ENCODE measurements around the gene APOD. TPM values are rescaled to one million over a fixed set of nuclear protein-coding genes. Genes with fewer than 3 reads are reported as not detected.
"Not testable (repeated sequence)": the region's sequence is repeated elsewhere in the genome, so short reads cannot be mapped to it uniquely, and the experiment has no call there.

The APOD gene
- total RNA-seq, 1 donor from 2014 or later, result 2.5 TPM

DNA sequence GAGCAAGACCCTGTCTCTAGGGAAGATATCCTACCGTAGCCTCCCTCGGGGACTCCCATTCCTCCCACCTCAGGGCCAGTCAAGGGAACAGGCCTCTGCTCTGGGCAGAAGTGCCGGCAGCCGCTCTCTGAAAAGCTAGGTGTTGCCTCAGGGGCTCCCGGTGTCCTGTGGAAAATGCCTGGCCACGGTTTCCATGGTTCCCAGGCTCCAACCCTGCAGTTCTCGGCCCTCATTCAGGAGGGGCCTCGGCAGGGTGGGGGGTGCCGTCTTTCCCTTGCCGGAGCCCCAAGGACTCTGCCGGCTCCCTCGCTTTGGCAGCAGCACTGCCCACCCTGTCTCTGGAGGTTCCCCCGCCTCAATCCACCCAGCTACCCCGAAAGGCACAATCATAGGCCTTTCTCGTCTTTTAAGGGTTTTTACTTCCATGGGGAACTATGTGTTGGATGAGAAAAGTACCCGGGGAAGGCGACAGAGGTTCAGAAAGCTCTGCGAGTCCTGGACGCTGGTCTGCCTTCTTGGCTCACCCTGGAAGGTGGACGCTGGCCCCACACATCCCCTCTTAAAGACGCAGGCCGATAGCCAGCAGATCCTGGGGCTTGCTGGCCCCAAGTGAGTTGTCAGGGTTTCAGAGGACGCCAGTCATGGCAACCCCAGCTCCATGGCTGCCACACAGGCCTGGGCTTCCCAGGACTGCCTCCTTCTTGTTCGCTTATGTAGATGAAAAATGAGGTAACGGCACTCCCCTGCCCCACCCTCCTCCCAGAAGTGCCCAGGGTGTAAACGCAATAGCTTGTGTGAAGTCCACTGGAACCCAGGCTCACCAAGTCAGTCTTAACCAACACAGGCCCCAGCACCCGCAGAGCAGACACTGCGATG is 34.3 kb upstream of the APOD start:
- intact Hi-C loops (cut with micrococcal nuclease), result not testable (repeated sequence)

GRCh38 chr3:195617134-195617533 is 33.4 kb upstream of the APOD start:
- intact Hi-C loops (cut with micrococcal nuclease), result not testable (repeated sequence)

- intact Hi-C loops (cut with micrococcal nuclease), result no loop called here
Measured at GRCh38 chr3:195616681-195617080, 32.9 kb upstream of the APOD start.

- intact Hi-C loops (cut with micrococcal nuclease), result not testable (repeated sequence)
Measured at GRCh38 chr3:195615952-195616537, 32.3 kb upstream of the APOD start.

DNA sequence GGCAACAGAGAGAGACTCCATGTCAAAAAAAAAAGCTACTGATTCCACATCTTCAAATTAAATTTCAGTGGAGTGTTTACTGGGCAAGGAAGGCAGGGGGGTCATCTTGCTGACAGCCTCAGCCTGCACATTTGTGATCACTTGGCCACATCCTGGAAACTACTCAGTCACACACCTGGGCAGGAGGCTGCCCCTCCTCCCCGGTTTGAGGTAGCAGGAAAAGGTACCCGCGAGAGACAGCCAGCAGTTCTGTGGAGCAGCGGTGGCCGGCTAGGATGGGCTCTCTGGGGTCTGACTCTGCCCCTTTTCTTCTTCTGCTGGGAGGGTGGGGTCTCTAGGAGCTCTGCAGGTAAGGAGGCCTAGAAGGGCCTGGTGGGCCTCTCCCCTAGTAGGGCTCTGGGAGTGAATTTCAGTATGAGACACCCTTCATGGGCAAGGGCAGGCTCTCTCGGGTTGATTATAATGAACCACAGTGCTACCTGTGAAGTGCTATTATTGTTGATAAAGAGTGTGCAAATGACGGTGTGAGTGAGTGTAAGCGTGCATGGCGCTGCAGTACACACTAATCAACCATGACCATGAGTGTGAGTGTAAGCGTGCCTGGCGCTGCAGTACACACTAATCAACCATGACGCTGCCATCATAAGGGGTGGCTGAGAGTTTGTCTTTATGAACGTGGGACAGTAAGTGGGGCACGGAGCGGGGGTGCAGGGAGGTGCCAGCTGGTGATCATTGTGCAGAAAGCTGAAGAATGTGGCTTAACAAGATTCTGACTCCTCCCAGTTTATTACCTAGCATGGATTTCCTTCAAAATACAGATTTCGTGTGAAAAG is 31.1 kb upstream of the APOD start:
- intact Hi-C loops (cut with micrococcal nuclease), result not testable (repeated sequence)

DNA sequence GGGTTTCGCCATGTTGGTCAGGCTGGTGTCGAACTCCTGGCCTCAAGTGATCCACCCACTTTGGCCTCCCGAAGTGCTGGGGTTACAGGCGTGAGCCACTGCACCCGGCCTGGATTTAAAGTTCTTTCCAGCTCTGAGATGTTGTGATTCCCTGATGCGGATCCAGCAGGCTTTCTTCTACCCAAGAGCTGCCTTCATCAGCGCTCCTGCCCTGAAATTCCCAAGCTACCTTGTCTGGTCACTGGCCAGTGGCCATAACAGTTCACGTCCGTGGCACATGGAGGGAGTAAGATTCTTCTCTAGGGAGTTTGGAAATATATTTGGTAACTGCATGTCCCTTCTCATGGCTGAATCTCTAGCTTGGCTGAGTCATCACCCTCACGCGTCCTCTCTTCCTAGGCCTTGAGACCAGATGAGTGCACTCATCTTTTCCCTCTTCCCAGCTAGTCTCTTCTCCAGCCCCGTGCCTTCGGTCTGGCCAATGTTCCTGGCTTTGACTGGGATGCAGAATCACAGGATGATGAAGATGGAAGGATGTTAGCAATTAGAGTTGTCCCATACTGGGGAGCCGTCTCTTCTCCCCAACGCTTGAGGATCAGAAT is 29.8 kb upstream of the APOD start:
- intact Hi-C loops (cut with micrococcal nuclease), result no loop called here

GRCh38 chr3:195612075-195612800 is 28.5 kb upstream of the APOD start:
- intact Hi-C loops (cut with micrococcal nuclease), result no loop called here

DNA sequence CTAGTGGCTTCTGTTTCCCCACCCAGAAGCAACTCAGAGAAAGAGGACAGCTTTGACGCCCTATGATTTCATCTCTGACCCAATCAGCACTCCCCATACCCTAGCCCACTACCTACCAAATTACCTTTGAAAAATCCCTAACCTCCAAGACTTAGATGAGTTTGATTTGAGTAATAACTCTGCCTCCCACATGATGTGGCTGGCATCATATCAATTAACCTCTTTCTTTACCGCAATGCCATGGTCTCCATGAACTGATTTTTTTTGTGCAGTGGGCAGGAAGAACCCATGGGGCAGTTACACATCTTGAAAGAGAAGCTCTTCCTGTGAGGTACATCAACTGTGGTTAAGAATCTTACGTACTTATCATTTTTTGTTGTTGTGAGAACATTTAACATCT is 25.5 kb upstream of the APOD start:
- intact Hi-C loops (cut with micrococcal nuclease), result loop anchor here (2.0 kb wide), 1 partner anchor 22 kb away; no protein-coding TSS in a partner anchor

DNA sequence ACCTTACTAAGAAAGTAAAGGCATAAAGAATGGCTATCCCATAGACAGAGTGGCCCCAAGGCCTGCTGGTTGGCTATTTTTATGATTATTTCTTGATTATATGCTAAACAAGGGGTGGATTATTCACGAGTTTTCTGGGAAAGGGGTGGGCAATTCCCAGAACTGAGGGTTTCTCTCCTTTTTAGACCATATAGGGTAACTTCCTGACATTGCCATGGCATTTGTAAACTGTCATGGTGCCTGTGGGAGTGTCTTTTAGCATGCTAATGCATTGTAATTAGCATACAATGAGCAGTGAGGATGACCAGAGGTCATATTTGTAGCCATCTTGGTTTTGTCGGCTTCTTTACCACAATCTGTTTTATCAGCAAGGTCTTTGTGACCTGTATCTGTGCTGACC is 18.0 kb upstream of the APOD start:
- intact Hi-C loops (cut with micrococcal nuclease), result not testable (repeated sequence)

- intact Hi-C loops (cut with micrococcal nuclease), result no loop called here
Measured at GRCh38 chr3:195601382-195601781, 17.6 kb upstream of the APOD start.

DNA sequence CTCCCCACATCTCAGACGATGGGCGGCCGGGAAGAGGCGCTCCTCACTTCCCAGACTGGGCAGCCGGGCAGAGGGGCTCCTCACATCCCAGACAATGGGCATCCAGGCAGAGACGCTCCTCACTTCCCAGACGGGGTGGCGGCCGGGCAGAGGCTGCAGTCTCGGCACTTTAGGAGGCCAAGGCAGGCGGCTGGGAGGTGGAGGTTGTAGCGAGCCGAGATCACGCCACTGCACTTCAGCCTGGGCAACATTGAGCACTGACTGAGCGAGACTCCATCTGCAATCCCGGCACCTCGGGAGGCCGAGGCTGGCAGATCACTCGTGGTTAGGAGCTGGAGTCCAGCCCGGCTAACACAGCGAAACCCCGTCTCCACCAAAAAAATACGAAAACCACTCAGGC is 16.2 kb upstream of the APOD start:
- intact Hi-C loops (cut with micrococcal nuclease), result not testable (repeated sequence)

- intact Hi-C loops (cut with micrococcal nuclease), result not testable (repeated sequence)
Measured at GRCh38 chr3:195599516-195599915, 15.8 kb upstream of the APOD start.

DNA sequence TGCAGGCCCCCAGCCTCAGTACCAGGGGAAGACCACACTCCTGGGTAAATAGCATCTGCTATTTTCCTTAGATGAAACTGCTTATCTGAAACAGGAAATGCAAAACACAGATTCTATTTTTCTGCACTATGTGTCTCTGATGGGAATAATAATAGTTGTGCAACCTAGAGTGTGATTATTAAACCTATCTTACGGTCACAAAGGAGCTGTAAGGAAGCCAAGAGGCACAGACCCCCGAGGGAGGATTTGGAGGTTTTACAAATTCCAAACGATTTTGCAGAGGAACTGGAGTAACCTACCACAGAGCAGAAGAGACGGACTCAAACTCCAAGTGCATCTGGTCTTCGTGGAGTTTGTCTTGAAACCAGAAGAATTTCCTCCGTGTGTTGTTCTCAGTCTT is 14.1 kb upstream of the APOD start:
- intact Hi-C loops (cut with micrococcal nuclease), result no loop called here

DNA sequence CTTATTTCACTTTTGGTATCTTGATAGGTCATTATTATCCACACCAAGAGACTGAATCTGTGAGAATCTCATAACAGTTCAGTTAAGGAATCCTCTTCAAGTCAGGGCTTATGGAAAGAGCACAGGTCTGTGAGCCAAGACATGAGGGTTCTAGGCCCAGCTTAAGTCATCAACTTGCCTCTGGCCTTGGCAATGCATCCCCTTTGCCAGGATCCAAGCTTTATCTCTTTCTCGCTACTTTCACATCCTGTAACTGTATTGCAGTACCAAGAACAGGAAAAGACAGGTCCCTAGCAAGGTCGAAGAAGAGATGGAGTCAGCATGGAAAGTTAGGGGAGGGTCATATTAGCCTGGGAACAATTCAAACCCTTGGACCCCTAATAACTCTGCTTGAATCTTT is 13.5 kb upstream of the APOD start:
- intact Hi-C loops (cut with micrococcal nuclease), result no loop called here

- intact Hi-C loops (cut with micrococcal nuclease), result no loop called here
Measured at GRCh38 chr3:195596765-195597171, 13.0 kb upstream of the APOD start.

- intact Hi-C loops (cut with micrococcal nuclease), result no loop called here
Measured at GRCh38 chr3:195595785-195596531, 12.2 kb upstream of the APOD start.

DNA sequence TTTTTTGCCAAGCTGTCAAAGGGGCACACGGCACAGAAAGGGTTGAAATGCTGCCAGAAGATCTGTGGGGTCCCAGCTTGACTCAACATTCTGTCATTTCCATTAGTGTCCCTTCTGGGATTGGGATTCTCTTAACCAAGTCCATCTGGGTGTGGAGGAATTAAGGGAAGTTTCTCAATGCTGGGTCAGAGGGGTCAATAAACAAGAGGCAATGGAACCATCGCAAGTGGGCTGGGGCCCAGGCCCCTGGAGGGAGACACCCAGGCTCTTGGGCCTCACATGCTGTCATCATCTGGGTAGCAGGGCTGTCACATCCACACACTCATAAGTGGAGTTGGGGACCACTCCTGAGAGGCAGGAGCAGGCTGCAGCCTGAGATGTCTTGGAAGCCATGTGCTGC is 8.1 kb upstream of the APOD start:
- intact Hi-C loops (cut with micrococcal nuclease), result no loop called here

GRCh38 chr3:195591220-195591619 is 7.5 kb upstream of the APOD start:
- intact Hi-C loops (cut with micrococcal nuclease), result no loop called here

- intact Hi-C loops (cut with micrococcal nuclease), result not testable (repeated sequence)
Measured at GRCh38 chr3:195590381-195590780, 6.6 kb upstream of the APOD start.

DNA sequence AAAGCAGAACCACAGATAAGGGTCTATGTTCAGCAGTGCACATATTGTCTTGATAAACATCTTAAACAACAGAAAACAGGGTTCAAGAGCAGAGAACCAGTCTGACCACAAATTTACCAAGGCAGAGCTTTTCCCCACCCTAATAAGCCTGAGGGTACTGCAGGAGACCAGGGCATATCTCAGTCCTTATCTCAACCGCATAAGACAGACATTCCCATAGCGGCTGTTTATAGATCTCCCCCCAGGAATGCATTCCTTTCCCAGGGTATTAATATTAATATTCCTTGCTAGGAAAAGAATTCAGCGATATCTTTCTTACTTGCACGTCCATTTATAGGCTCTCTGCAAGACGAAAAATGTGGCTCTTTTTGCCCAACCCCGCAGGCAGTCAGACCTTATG is 6.1 kb upstream of the APOD start:
- intact Hi-C loops (cut with micrococcal nuclease), result not testable (repeated sequence)
